Type B pancreatic cell (in vitro differentiated cells): Measurements from ENCODE around the gene PAX5. TPM values are rescaled to one million over a fixed set of nuclear protein-coding genes. Genes with fewer than 3 reads are reported as not detected.
A peak's percentile ranks its signal among the peaks of the same experiment; 100 is the strongest.

Source experiments
- DNase-seq: peaks from one replicate; pipeline ENCODE4 v3.0.0; 2021; ENCODE audit warnings: mixed read lengths; ENCODE audit not compliant: unreplicated experiment; ENCODE audit errors: extremely low spot score
- H3K27ac Mint-ChIP-seq: 2 replicates; pipeline ENCODE4 v1.8.0; 2021; ENCODE audit warnings: mild to moderate bottlenecking, mixed read lengths
- H3K27me3 Mint-ChIP-seq: 2 replicates; pipeline ENCODE4 v1.8.0; 2021; ENCODE audit warnings: mixed read lengths
- H3K36me3 Mint-ChIP-seq: 2 replicates; pipeline ENCODE4 v1.8.0; 2021; ENCODE audit warnings: mixed read lengths
- H3K4me1 Mint-ChIP-seq: one replicate; pipeline ENCODE4 v1.8.0; 2021; ENCODE audit warnings: mixed read lengths; ENCODE audit not compliant: unreplicated experiment
- H3K4me3 Mint-ChIP-seq: 2 replicates; pipeline ENCODE4 v1.8.0; 2021; ENCODE audit warnings: mild to moderate bottlenecking, mixed read lengths
- H3K9me3 Mint-ChIP-seq: 2 replicates; pipeline ENCODE4 v1.8.0; 2021; ENCODE audit warnings: mixed read lengths
- CTCF ChIP-seq: fragments of 200-600 bp; sonication (generic); conservative IDR thresholded peaks from 2 replicates; pipeline ENCODE4 v1.5.0; 2021; ENCODE audit warnings: antibody characterized with exemption, mild to moderate bottlenecking
- total RNA-seq: library from RNA; stranded (reverse); gene quantifications from 2 replicates; pipeline ENCODE4 v1.2.1, GENCODE V29; 2021; ENCODE audit warnings: low replicate concordance

Gene PAX5
- total RNA-seq, 1 donor from 2014 or later, result not detected

GRCh38 chr9:37038302-37038942 lies 4.4 kb upstream of the PAX5 start:
- Mint-ChIP-seq H3K4me1 (peaks cover 12% of the 10 kb centered on the region), H3K27ac (no peak overlapping the region), H3K27me3 (peaks cover 99% of the 10 kb centered on the region), H3K9me3 (no peaks in the 10 kb centered on the region), H3K36me3 (no peaks in the 10 kb centered on the region), H3K4me3 (peak overlapping the region; percentile 70)
- TF ChIP-seq CTCF, result no peak
- no peak for DNase-seq

- Mint-ChIP-seq H3K4me3 (peak overlapping the region; percentile 89), H3K27me3 (peaks cover 99% of the 10 kb centered on the region), H3K36me3 (no peaks in the 10 kb centered on the region), H3K9me3 (no peaks in the 10 kb centered on the region), H3K27ac (no peak overlapping the region), H3K4me1 (peaks cover 12% of the 10 kb centered on the region)
- TF ChIP-seq CTCF, result no peak
- no peak for DNase-seq
Observed at GRCh38 chr9:37037503-37038301, 3.6 kb upstream of the PAX5 start.

DNA sequence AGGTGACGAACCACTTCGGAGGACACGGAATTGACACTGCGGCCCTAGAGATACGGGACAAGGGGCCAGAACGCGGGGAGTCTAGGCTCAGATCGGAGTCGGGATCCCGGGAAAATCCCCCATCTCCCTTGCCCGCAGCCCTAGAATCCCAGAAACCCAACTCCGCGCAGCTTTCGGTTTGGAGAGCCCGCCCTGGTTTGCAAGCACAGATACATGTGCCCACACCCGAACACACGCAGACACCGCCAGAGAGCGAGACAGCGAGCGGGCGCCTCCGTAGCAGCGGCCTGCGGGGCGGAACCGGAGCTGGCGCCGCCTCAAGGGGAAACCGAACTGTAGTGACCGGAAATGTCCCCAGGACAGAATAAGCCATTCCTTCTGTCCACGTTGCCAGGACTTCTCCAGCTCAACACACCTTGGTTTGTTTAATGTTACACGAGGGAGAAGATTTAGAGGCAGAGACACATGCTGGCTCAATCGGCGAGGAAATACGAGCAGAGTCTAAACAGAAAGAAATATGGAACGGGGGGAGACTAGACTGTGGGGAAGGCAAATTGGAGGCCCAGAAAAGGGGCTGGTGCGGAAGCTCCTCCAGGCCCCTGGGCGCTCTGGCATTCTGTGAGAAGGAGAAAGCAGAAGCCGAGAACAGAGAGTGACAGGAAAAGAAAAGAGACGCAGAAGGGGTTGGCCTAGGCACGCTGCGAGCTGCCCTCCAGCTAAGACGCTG lies 2.9 kb upstream of the PAX5 start:
- Mint-ChIP-seq H3K36me3 (no peaks in the 10 kb centered on the region), H3K4me3 (peak overlapping the region; percentile 89), H3K27me3 (peaks cover 99% of the 10 kb centered on the region), H3K4me1 (peaks cover 12% of the 10 kb centered on the region), H3K27ac (no peak overlapping the region), H3K9me3 (no peaks in the 10 kb centered on the region)
- DNase-seq, result no peak
- no peak for TF ChIP-seq CTCF

DNA sequence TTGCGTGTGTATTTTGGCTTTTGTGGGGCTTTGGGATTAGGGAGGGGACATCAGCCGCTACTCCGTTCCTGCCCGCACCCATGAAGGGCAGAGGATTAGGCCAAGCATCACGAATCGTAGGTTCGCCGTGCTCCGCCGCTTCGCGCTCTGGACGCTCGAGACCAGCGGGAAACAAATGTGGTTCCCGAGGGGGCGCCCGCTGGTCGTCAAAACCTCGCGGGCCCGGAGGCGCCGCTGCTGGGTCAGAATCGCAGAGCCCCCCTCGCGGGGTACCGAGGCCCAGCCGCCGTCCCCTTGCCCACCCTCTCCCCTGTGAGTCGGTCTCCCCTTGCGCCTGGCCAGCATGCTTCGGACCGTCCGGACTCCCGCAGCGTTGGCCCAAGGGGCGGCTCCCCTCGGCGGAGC lies 2.3 kb upstream of the PAX5 start:
- peaks cover 12% of the 10 kb centered on the region for H3K4me1 Mint-ChIP-seq
- peak overlapping the region; percentile 89 for H3K4me3 Mint-ChIP-seq
- no peak for TF ChIP-seq CTCF
- no peak overlapping the region for H3K27ac Mint-ChIP-seq
- no peaks in the 10 kb centered on the region for H3K9me3 Mint-ChIP-seq
- no peak for DNase-seq
- no peaks in the 10 kb centered on the region for H3K36me3 Mint-ChIP-seq
- peaks cover 99% of the 10 kb centered on the region for H3K27me3 Mint-ChIP-seq

- Mint-ChIP-seq H3K9me3 (no peaks in the 10 kb centered on the region), H3K36me3 (no peaks in the 10 kb centered on the region), H3K27me3 (peaks cover 99% of the 10 kb centered on the region), H3K27ac (peak overlapping the region; percentile 1), H3K4me1 (peaks cover 12% of the 10 kb centered on the region), H3K4me3 (peak overlapping the region; percentile 79)
- no peak for DNase-seq
- TF ChIP-seq CTCF, result no peak
Observed at GRCh38 chr9:37035648-37036370, 1.7 kb upstream of the PAX5 start.
